Activated T-helper 1 cell treated with anti-CD3 and anti-CD28 coated beads, Interleukin-12 subunit alpha, Interleukin-12 subunit beta, Interleukin-2, Interleukin-4 antibody, amounts not matched to agents 30 ng/mL and 10 ng/mL and 1 ng/mL, durations not matched to agents 14 hours and 24 hours and 36 hours (primary cell): Measurements from ENCODE around the gene TTLL1. TPM values are rescaled to one million over a fixed set of nuclear protein-coding genes. Genes with fewer than 3 reads are reported as not detected.
"Not testable (repeated sequence)": the region's sequence is repeated elsewhere in the genome, so short reads cannot be mapped to it uniquely, and the experiment has no call there.

ENCODE experiments used
- DNase-seq: peaks from one replicate; pipeline ENCODE4 v3.0.0; 2021; ENCODE audit warnings: low spot score
- H3K27ac Mint-ChIP-seq: one replicate; pipeline ENCODE4 v1.8.0; 2021; ENCODE audit warnings: mild to moderate bottlenecking, mixed read lengths
- H3K27me3 Mint-ChIP-seq: one replicate; pipeline ENCODE4 v1.8.0; 2022; ENCODE audit warnings: mild to moderate bottlenecking, moderate library complexity, mixed read lengths; ENCODE audit not compliant: insufficient read depth
- H3K36me3 Mint-ChIP-seq: one replicate; pipeline ENCODE4 v1.8.0; 2021; ENCODE audit warnings: low read depth, mixed read lengths
- H3K4me1 Mint-ChIP-seq: one replicate; pipeline ENCODE4 v1.8.0; 2021; ENCODE audit warnings: low read depth, mixed read lengths
- H3K4me3 Mint-ChIP-seq: one replicate; pipeline ENCODE4 v1.8.0; 2021; ENCODE audit warnings: mild to moderate bottlenecking, moderate library complexity, mixed read lengths
- H3K9me3 Mint-ChIP-seq: one replicate; pipeline ENCODE4 v1.8.0; 2021; ENCODE audit warnings: mixed read lengths
- intact Hi-C: fragments of 100-400 bp; cut with micrococcal nuclease; formaldehyde crosslinking; loops from one replicate; pipeline ENCODE4 v1.15.1; 2024
- total RNA-seq: library from RNA; stranded (reverse); gene quantifications from 2 replicates; pipeline ENCODE4 v1.2.3, GENCODE V29; 2022

Gene TTLL1
- total RNA-seq, 1 donor from 2014 or later: 2.0 TPM

GRCh38 chr22:43126501-43127165 lies 37.4 kb upstream of the TTLL1 start:
- Mint-ChIP-seq H3K9me3 (no peaks in the 10 kb centered on the region), H3K4me1 (no peaks in the 10 kb centered on the region), H3K36me3 (no peaks in the 10 kb centered on the region), H3K27me3 (no peaks in the 10 kb centered on the region), H3K4me3 (no peak overlapping the region), H3K27ac (no peak overlapping the region)
- intact Hi-C loops: no loop called here
- no peak for DNase-seq

GRCh38 chr22:43118953-43119458 lies 29.8 kb upstream of the TTLL1 start:
- Mint-ChIP-seq H3K9me3 (no peaks in the 10 kb centered on the region), H3K4me3 (no peak overlapping the region), H3K36me3 (no peaks in the 10 kb centered on the region), H3K27me3 (peaks cover 5% of the 10 kb centered on the region), H3K4me1 (peaks cover 4% of the 10 kb centered on the region), H3K27ac (no peak overlapping the region)
- intact Hi-C loops: no loop called here
- DNase-seq: no peak

- no peak overlapping the region for H3K27ac Mint-ChIP-seq
- intact Hi-C loops: no loop called here
- no peaks in the 10 kb centered on the region for H3K36me3 Mint-ChIP-seq
- no peaks in the 10 kb centered on the region for H3K9me3 Mint-ChIP-seq
- no peak for DNase-seq
- H3K4me3 Mint-ChIP-seq: no peak overlapping the region
- H3K27me3 Mint-ChIP-seq: peaks cover 10% of the 10 kb centered on the region
- peaks cover 4% of the 10 kb centered on the region for H3K4me1 Mint-ChIP-seq
These were observed 29.0 kb upstream of the TTLL1 start for GRCh38 chr22:43118024-43118849.

- Mint-ChIP-seq H3K36me3 (no peaks in the 10 kb centered on the region), H3K4me3 (no peak overlapping the region), H3K27ac (no peak overlapping the region), H3K27me3 (peaks cover 21% of the 10 kb centered on the region), H3K4me1 (peaks cover 4% of the 10 kb centered on the region), H3K9me3 (no peaks in the 10 kb centered on the region)
- intact Hi-C loops: no loop called here
- DNase-seq: no peak
These were observed 27.7 kb upstream of the TTLL1 start for GRCh38 chr22:43116932-43117331.

GRCh38 chr22:43114958-43115357 lies 25.8 kb upstream of the TTLL1 start:
- Mint-ChIP-seq H3K27ac (no peak overlapping the region), H3K27me3 (peaks cover 31% of the 10 kb centered on the region), H3K4me1 (peaks cover 4% of the 10 kb centered on the region), H3K9me3 (no peaks in the 10 kb centered on the region), H3K36me3 (no peaks in the 10 kb centered on the region), H3K4me3 (no peak overlapping the region)
- intact Hi-C loops: no loop called here
- no peak for DNase-seq

GRCh38 chr22:43113526-43114251 lies 24.5 kb upstream of the TTLL1 start:
- Mint-ChIP-seq H3K27me3 (peaks cover 41% of the 10 kb centered on the region), H3K27ac (no peak overlapping the region), H3K4me1 (peaks cover under 1% of the 10 kb centered on the region), H3K9me3 (no peaks in the 10 kb centered on the region), H3K36me3 (no peaks in the 10 kb centered on the region), H3K4me3 (no peak overlapping the region)
- intact Hi-C loops: no loop called here
- DNase-seq: no peak

- peaks cover 44% of the 10 kb centered on the region for H3K27me3 Mint-ChIP-seq
- DNase-seq: peak; percentile 17
- peak overlapping the region; percentile 67 for H3K4me3 Mint-ChIP-seq
- intact Hi-C loops: loop anchor here (2.0 kb wide), 4 partner anchors 22 to 76 kb away; partner anchors contain the start of genes MCAT, TTLL1 and TTLL12
- H3K4me1 Mint-ChIP-seq: no peaks in the 10 kb centered on the region
- H3K9me3 Mint-ChIP-seq: no peaks in the 10 kb centered on the region
- H3K36me3 Mint-ChIP-seq: no peaks in the 10 kb centered on the region
- no peak overlapping the region for H3K27ac Mint-ChIP-seq
These were observed 21.9 kb upstream of the TTLL1 start for GRCh38 chr22:43110927-43111623.

GRCh38 chr22:43110444-43110926 lies 21.3 kb upstream of the TTLL1 start, which contains the start of gene BIK:
TSS of gene BIK (plus strand) at chr22:43110750. CDS start at chr22:43124023, 13,273 bp downstream.
- peak; percentile 23 for DNase-seq
- Mint-ChIP-seq H3K4me1 (no peaks in the 10 kb centered on the region), H3K4me3 (peak within 1 kb of the TSS; percentile 67), H3K36me3 (no peaks in the 10 kb centered on the region), H3K27ac (no peak within 1 kb of the TSS), H3K9me3 (no peaks in the 10 kb centered on the region), H3K27me3 (peaks cover 41% of the 10 kb centered on the region)
- intact Hi-C loops: loop anchor here (2.0 kb wide), 4 partner anchors 22 to 76 kb away; partner anchors contain the start of genes MCAT, TTLL1 and TTLL12

- H3K4me3 Mint-ChIP-seq: peak overlapping the region; percentile 53
- no peaks in the 10 kb centered on the region for H3K36me3 Mint-ChIP-seq
- H3K9me3 Mint-ChIP-seq: no peaks in the 10 kb centered on the region
- H3K27ac Mint-ChIP-seq: no peak overlapping the region
- intact Hi-C loops: loop anchor here (2.0 kb wide), 4 partner anchors 21 to 77 kb away; partner anchors contain the start of genes MCAT, TTLL1 and TTLL12
- no peaks in the 10 kb centered on the region for H3K4me1 Mint-ChIP-seq
- H3K27me3 Mint-ChIP-seq: peaks cover 41% of the 10 kb centered on the region
- no peak for DNase-seq
These were observed 20.8 kb upstream of the TTLL1 start for GRCh38 chr22:43109921-43110443.

- peak overlapping the region; percentile 45 for H3K4me3 Mint-ChIP-seq
- DNase-seq: no peak
- H3K27ac Mint-ChIP-seq: no peak overlapping the region
- no peaks in the 10 kb centered on the region for H3K4me1 Mint-ChIP-seq
- H3K9me3 Mint-ChIP-seq: no peaks in the 10 kb centered on the region
- H3K36me3 Mint-ChIP-seq: no peaks in the 10 kb centered on the region
- intact Hi-C loops: no loop called here
- peaks cover 41% of the 10 kb centered on the region for H3K27me3 Mint-ChIP-seq
These were observed 20.3 kb upstream of the TTLL1 start for GRCh38 chr22:43109511-43109910.

- Mint-ChIP-seq H3K4me3 (no peak overlapping the region), H3K4me1 (peaks cover 10% of the 10 kb centered on the region), H3K9me3 (no peaks in the 10 kb centered on the region), H3K27me3 (peaks cover 20% of the 10 kb centered on the region), H3K27ac (no peak overlapping the region), H3K36me3 (no peaks in the 10 kb centered on the region)
- no peak for DNase-seq
- intact Hi-C loops: no loop called here
These were observed 17.1 kb upstream of the TTLL1 start for GRCh38 chr22:43106302-43106701.

GRCh38 chr22:43104950-43105349 lies 15.8 kb upstream of the TTLL1 start:
- H3K4me3 Mint-ChIP-seq, H3K27ac Mint-ChIP-seq, H3K9me3 Mint-ChIP-seq, intact Hi-C loops, DNase-seq, H3K36me3 Mint-ChIP-seq: not testable (repeated sequence)
- Mint-ChIP-seq H3K4me1 (peaks cover 15% of the 10 kb centered on the region), H3K27me3 (peaks cover 15% of the 10 kb centered on the region)
